HepG2 (cell line): ENCODE data around the gene STUB1. TPM values are rescaled to one million over a fixed set of nuclear protein-coding genes. Genes with fewer than 3 reads are reported as not detected.

Experiments
- EP300 ChIP-seq, 3 experiments: sonication (generic) in 1 of 3; formaldehyde crosslinking in 1 of 3; IDR thresholded peaks; 2 replicates each; pipeline versions ENCODE4 v1.5.1 to v1.6.1; 2011 to 2020; ENCODE audit warnings: low read depth in 2 of 3, low read length in 2 of 3, borderline replicate concordance in 1 of 3, improper control_type of control experiment in 1 of 3, mild to moderate bottlenecking in 1 of 3, missing genetic modification reagents in 1 of 3, moderate library complexity in 1 of 3
- FOSL1 ChIP-seq: sonication (generic); formaldehyde crosslinking; IDR thresholded peaks from 2 replicates; pipeline ENCODE4 v1.9.0; 2021; ENCODE audit warnings: missing genetic modification reagents, borderline replicate concordance
- HES4 ChIP-seq: sonication (generic); formaldehyde crosslinking; IDR thresholded peaks from 2 replicates; pipeline ENCODE4 v1.9.0; 2021; ENCODE audit warnings: mild to moderate bottlenecking, missing genetic modification reagents, borderline replicate concordance
- MAFG ChIP-seq: sonication (generic); formaldehyde crosslinking; IDR thresholded peaks from 2 replicates; pipeline ENCODE4 v1.5.1; 2020; ENCODE audit warnings: mild to moderate bottlenecking, missing genetic modification reagents
- RAD51 ChIP-seq: fragments of 450-650 bp; IDR thresholded peaks from 2 replicates; pipeline ENCODE4 v1.6.1; 2016; ENCODE audit warnings: borderline replicate concordance
- TBX2 ChIP-seq: sonication (generic); formaldehyde crosslinking; IDR thresholded peaks from 2 replicates; pipeline ENCODE4 v1.5.0; 2020; ENCODE audit warnings: missing genetic modification reagents, mild to moderate bottlenecking, borderline replicate concordance
- ZBTB3 ChIP-seq: sonication (generic); formaldehyde crosslinking; IDR thresholded peaks from 2 replicates; pipeline ENCODE4 v1.4.0; 2020; ENCODE audit warnings: low read depth, mild to moderate bottlenecking, moderate library complexity, missing genetic modification reagents, borderline replicate concordance
- ZFP36L1 ChIP-seq: sonication (generic); formaldehyde crosslinking; IDR thresholded peaks from 2 replicates; pipeline ENCODE4 v1.8.0; 2022; ENCODE audit warnings: mild to moderate bottlenecking, missing genetic modification reagents, moderate library complexity
- ZNF354B ChIP-seq: sonication (generic); formaldehyde crosslinking; IDR thresholded peaks from 2 replicates; pipeline ENCODE4 v1.8.0; 2022; ENCODE audit warnings: mild to moderate bottlenecking, missing genetic modification reagents
- ZNF773 ChIP-seq: sonication (generic); formaldehyde crosslinking; IDR thresholded peaks from 2 replicates; pipeline ENCODE4 v1.4.0; 2020; ENCODE audit warnings: missing genetic modification reagents, borderline replicate concordance
- polyA plus RNA-seq, 8 experiments: library from polyadenylated mRNA; depleted of rRNA in 3 of 8; stranded (reverse) in 7 of 8; unstranded in 1 of 8; fragments of >200 nt; fragmentation: Illumina TruSeq in 4 of 8; extraction: Trizol in 4 of 8; gene quantifications; 2 replicates each; pipeline versions ENCODE4 v1.2.1 to v1.2.3, GENCODE V29; 2011 to 2016; ENCODE audit warnings: low read depth in 4 of 8, missing spikeins in 1 of 8, mixed read lengths in 1 of 8; ENCODE audit not compliant: insufficient read depth in 1 of 8
- total RNA-seq, 5 experiments: library from RNA; depleted of rRNA; stranded (reverse); fragments of >200 nt; fragmentation: Illumina TruSeq; extraction: Trizol; gene quantifications; 2 replicates each; pipeline ENCODE4 v1.2.3, GENCODE V29; 2016; ENCODE audit warnings: low read depth in 1 of 5
- TF ChIP-seq, protein P1 (sequence below): sonication (generic); formaldehyde crosslinking; conservative IDR thresholded peaks from 2 replicates; pipeline ENCODE4 v1.5.0; 2020; ENCODE audit warnings: missing genetic modification reagents
- TF ChIP-seq, protein P2 (sequence below): sonication (generic); formaldehyde crosslinking; IDR thresholded peaks from 2 replicates; pipeline ENCODE4 v1.5.0; 2020; ENCODE audit warnings: mild to moderate bottlenecking, missing genetic modification reagents
- TF ChIP-seq, protein P3 (sequence below), 2 experiments: sonication (generic) in 1 of 2; formaldehyde crosslinking in 1 of 2; IDR thresholded peaks; 2 replicates each; pipeline versions ENCODE4 v1.6.1 to v1.9.0; 2014 to 2022; ENCODE audit warnings: antibody characterized with exemption in 1 of 2, borderline replicate concordance in 1 of 2, inconsistent platforms in 1 of 2, low read depth in 1 of 2, missing genetic modification reagents in 1 of 2
- TF ChIP-seq, protein P4 (sequence below): sonication (generic); formaldehyde crosslinking; IDR thresholded peaks from 2 replicates; pipeline ENCODE4 v1.5.1; 2020; ENCODE audit warnings: missing genetic modification reagents, mild to moderate bottlenecking, borderline replicate concordance

The STUB1 gene
- total and polyA plus RNA-seq, 2 of the 13 experiments (the other 11 are each of a cell fraction or from before 2014, with no cell fraction given), result 52.9 to 78.2 TPM

DNA sequence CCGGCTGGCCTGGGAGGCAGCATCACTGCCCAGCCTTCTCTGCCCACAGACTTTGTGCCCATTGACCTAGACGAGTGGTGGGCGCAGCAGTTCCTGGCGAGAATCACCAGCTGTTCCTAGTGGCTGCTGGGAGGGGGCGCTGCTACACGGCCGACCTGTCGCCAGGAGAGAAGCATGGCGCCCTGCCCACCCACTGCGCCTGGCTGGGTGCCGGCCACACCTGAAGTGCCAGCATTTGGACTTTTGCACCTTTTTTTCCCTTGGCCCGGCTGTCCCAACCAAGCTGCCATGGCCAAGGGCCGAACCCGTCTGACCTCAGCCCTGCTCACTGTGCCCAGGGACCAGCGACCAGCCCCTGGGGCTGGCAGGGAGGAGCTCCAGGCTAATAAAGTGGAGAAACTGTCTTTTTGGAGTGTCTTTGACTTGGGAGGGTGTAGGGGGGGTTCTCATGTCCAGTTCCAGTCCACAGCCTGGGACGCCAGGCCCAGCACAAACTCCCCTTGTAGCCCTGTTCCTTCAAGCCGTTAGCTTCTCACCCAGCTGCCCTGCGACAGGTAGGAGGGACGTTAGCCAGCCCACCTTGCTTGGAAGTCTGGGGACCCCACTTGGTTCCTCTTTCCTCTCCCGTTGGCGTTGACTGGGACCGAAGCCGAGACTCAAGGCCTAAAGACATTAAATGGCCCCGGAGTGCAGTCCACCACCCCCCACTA, 32.0 kb upstream of the STUB1 start (continued):
- TF ChIP-seq, protein P1, sequence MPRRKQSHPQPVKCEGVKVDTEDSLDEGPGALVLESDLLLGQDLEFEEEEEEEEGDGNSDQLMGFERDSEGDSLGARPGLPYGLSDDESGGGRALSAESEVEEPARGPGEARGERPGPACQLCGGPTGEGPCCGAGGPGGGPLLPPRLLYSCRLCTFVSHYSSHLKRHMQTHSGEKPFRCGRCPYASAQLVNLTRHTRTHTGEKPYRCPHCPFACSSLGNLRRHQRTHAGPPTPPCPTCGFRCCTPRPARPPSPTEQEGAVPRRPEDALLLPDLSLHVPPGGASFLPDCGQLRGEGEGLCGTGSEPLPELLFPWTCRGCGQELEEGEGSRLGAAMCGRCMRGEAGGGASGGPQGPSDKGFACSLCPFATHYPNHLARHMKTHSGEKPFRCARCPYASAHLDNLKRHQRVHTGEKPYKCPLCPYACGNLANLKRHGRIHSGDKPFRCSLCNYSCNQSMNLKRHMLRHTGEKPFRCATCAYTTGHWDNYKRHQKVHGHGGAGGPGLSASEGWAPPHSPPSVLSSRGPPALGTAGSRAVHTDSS (CRISPR knock-in tag), result no peak
- TF ChIP-seq EP300 (IDR thresholded peaks at IDR 0.05; ENCODE audit: low read depth in 2 of 2, low read length in 2 of 2) (no peak), EP300 (CRISPR knock-in tag; IDR thresholded peaks at IDR 0.05; ENCODE audit: borderline replicate concordance) (no peak), MAFG (no peak), FOSL1 (no peak), ZFP36L1 (CRISPR knock-in tag) (no peak), ZBTB3 (0 out of 2 replicates have a peak, but pooled peaks have one; percentile 2), ZNF354B (no peak), RAD51 (no peak), ZNF773 (CRISPR knock-in tag) (no peak), HES4 (CRISPR knock-in tag) (no peak), TBX2 (CRISPR knock-in tag) (no peak)
- TF ChIP-seq, protein P2, sequence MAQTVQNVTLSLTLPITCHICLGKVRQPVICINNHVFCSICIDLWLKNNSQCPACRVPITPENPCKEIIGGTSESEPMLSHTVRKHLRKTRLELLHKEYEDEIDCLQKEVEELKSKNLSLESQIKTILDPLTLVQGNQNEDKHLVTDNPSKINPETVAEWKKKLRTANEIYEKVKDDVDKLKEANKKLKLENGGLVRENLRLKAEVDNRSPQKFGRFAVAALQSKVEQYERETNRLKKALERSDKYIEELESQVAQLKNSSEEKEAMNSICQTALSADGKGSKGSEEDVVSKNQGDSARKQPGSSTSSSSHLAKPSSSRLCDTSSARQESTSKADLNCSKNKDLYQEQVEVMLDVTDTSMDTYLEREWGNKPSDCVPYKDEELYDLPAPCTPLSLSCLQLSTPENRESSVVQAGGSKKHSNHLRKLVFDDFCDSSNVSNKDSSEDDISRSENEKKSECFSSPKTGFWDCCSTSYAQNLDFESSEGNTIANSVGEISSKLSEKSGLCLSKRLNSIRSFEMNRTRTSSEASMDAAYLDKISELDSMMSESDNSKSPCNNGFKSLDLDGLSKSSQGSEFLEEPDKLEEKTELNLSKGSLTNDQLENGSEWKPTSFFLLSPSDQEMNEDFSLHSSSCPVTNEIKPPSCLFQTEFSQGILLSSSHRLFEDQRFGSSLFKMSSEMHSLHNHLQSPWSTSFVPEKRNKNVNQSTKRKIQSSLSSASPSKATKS, result no peak
- TF ChIP-seq, protein P3, sequence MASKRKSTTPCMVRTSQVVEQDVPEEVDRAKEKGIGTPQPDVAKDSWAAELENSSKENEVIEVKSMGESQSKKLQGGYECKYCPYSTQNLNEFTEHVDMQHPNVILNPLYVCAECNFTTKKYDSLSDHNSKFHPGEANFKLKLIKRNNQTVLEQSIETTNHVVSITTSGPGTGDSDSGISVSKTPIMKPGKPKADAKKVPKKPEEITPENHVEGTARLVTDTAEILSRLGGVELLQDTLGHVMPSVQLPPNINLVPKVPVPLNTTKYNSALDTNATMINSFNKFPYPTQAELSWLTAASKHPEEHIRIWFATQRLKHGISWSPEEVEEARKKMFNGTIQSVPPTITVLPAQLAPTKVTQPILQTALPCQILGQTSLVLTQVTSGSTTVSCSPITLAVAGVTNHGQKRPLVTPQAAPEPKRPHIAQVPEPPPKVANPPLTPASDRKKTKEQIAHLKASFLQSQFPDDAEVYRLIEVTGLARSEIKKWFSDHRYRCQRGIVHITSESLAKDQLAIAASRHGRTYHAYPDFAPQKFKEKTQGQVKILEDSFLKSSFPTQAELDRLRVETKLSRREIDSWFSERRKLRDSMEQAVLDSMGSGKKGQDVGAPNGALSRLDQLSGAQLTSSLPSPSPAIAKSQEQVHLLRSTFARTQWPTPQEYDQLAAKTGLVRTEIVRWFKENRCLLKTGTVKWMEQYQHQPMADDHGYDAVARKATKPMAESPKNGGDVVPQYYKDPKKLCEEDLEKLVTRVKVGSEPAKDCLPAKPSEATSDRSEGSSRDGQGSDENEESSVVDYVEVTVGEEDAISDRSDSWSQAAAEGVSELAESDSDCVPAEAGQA (IDR thresholded peaks at IDR 0.05; ENCODE audit: low read depth), result no peak
- TF ChIP-seq, protein P3 (CRISPR knock-in tag; IDR thresholded peaks at IDR 0.05; ENCODE audit: borderline replicate concordance), result no peak
- TF ChIP-seq, protein P4, sequence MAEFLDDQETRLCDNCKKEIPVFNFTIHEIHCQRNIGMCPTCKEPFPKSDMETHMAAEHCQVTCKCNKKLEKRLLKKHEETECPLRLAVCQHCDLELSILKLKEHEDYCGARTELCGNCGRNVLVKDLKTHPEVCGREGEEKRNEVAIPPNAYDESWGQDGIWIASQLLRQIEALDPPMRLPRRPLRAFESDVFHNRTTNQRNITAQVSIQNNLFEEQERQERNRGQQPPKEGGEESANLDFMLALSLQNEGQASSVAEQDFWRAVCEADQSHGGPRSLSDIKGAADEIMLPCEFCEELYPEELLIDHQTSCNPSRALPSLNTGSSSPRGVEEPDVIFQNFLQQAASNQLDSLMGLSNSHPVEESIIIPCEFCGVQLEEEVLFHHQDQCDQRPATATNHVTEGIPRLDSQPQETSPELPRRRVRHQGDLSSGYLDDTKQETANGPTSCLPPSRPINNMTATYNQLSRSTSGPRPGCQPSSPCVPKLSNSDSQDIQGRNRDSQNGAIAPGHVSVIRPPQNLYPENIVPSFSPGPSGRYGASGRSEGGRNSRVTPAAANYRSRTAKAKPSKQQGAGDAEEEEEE (CRISPR knock-in tag), result no peak
